Stimulated activated CD4-positive, alpha-beta T cell treated with anti-CD3 and anti-CD28 coated beads, Interleukin-1b, Interleukin-23, amount 100 ng/mL, for 4 hours (primary cell): ENCODE results near the gene ADGRE3.
"Not testable (repeated sequence)": the region's sequence is repeated elsewhere in the genome, so short reads cannot be mapped to it uniquely, and the experiment has no call there.

Experiments
- DNase-seq, 2 donors: peaks; one replicate each; pipeline ENCODE4 v3.0.0-alpha.2; 2020; ENCODE audit warnings: low read depth in 2 of 2

ADGRE3 gene

DNA sequence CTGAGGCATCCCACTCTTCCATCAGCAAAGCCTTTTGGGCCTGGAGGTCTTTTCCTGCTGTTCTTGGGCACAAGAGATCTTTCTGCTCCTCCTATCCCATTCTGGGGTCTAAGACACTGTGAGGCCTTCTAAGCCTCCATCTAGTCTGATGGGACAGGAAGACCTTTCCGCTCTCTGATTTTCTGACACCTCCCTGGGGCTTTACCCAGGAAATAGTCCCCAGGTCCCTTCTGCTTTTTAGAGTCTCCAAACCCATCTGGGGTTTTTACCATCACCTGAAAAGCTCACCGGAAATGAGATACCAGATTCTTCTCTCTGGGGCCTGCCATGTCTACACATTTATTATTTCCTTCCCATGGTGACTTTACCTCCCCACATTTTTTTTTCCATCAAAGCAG lies 70.7 kb downstream of the ADGRE3 start:
- DNase-seq: no peak

DNA sequence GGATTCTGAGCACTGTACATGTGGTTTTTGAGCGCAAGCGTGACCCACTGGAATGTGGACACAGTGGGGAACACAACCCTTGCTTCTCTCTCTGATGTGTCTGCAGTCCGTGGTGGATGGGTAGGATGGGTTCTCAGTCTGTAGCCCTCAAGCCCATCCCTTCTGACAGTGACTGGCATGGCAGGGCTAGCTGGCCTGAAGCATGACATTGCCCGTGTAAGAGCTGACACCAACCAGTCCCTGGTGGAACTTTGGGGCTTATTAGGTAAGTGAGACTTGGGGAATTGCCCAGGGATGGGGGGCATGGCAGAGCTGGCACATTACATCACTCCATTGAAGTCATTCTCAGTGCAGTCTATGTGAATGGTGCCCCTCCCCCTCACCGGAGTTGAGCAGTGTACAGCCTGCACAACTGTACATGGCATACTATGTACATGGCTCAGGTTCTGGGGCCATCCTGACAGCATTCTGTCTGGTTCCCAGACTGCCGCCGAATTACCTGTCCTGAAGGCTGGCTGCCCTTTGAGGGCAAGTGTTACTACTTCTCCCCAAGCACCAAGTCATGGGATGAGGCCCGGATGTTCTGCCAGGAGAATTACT lies 75.0 kb downstream of the ADGRE3 start:
- DNase-seq: no peak

DNA sequence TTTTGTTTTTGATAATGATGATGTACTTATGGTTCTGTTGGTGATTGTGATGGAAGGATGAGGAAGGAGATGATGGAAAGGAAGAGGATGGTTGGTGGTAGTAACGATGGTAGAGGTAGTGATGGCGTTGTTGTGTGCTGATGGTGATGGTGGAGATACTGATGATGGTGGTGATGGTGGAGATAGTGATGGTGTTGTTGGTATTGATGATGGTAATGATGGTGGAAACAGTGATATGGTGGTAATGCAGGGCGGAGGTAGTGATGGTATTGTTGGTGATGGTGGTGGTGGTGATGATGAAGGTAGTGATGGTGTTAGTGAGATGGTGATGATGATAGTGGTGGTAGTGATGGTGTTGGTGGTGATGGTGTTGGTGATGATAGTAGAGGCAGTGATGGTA lies 79.1 kb downstream of the ADGRE3 start:
- no peak for DNase-seq

DNA sequence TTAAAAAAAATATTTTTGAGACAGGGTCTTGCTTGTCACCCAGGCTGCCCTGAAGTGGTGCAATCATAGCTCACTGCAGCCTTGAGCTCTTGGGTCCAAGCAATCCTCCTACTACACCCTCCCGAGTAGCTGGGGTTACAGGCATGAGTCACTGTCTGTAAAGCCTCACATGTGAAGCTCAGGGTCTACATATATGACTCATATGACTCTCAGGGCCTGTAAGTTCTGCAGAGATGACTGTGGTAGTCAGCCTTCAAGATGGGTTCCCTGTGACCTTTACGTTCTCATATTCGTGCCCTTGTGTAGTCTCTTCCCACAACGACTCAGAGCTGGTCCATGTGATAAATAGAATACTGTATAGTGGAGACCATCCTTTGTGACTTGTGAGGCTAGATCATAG lies 85.2 kb downstream of the ADGRE3 start:
- DNase-seq: not testable (repeated sequence)

- DNase-seq: peak in 1 of 2 donors; percentile 7
These were observed 89.5 kb downstream of the ADGRE3 start for GRCh38 chr19:14585187-14585586.

DNA sequence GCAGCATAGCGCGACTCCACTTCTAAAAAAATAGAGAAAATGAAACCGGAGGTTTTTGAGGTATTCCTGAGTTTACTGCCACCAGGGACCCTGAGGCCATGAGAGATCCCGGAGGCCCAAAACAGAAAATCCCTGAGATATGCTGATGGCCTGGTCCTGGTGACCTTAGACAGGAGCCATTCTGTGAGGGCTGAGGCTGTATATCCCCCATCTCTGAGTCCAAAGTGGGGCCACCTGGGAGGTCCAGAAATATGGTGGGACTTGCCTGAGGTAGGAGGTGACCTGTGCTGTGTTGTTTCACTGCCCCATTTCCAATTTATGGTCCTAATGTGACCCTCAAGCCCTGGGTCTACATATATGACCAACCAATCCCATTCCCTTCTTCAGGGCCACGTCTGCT lies 90.3 kb downstream of the ADGRE3 start:
- not testable (repeated sequence) for DNase-seq

DNA sequence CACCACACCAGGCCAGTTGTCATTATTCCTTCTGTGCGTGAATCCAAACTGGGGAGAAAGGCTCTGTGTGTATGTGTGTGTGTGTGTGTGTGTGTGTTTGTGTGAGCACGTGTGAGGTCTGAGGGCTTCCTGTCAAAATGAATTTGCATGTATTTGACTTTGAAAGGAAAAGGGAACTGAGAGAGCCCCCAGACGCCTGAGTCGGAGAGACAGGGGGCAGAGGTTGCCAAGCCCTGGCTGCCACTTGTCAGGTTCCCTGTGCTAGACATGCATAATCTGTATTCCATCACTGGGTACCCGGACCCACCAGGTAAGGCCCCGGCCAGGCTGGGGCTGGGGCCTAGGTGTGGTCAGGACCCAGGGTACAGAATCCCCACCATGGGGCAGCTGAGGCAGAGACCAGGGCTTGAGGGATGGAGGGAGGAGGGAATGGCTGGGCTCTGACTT lies 91.7 kb downstream of the ADGRE3 start, which contains the start of gene CLEC17A:
Gene CLEC17A (plus strand): TSS at position 191 of the 447 bp plus-strand sequence. CDS start 77 bp downstream, at position 268.
- DNase-seq: no peak

DNA sequence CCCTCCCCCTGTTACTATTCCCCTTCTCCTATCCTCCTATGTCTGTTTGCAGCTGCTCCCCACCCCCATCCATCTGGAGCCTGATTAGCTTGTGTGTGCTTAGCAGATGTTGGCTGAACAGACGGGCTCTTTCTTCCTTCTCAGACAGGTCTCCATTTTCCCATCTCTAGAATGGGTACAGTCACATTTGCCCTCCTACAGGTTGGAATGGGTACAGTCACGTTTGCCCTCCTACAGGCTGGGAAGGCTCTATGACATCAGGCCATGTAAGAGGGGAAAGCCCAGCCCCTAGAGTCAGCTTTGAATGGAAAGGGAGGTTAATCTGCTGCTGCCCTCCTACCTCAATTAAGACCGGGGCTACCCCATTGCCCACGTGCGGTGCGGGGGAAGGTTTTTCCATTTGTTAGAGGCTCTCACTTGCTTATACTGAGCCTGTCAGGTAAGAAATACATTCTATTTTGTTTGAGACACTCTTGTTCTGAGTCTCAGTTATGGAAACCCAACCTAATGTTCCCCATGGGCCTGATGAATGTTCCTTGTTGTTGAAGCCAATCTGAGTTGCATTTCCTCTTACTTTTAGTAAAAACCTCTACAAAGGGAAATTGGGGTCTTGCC lies 93.9 kb downstream of the ADGRE3 start:
- DNase-seq: peak; percentile 23 to 51

DNA sequence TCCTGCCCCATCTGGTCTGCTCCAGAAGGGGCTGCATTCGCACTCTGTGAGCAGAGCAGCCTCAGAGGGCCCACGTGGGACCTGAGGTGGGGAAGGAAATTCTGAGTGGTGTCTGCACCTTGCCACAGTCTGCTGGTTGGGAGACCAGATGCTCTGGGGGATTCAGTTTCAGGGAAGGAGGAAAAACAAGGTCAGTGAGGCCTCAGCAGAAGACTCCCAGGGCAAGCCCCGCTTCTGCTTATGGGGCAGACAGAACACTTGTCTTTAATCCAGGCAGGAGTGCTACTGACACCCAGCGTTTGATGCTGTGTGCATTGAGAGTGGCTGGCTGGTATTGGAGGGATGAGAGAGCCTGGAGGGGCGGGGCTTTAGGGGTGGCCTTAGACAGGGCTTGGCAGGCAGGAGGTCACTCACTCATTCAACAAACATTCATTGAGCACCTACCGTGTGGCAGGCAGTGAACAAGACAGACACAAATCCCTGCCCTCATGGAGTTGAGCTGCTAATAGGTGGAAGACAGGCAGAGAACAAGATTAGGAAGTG lies 96.7 kb downstream of the ADGRE3 start:
- no peak for DNase-seq

DNA sequence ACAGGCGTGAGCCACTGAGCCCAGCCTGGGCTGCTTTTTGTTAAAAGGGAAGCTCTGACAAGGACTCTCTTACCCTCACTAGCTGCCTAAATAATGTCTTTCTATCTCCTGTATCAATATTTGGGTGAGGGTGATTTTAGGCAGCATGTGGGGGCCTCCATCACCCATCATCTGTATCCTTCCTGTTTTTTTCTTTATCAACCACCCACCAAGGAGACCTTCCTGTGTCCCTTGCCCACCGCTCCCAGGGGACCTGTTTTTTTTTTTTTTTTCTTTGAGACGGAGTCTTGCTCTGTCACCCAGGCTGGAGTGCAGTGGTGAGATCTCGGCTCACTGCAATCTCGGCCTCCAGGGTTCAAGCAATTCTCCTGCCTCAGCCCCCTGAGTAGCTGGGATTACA lies 97.4 kb downstream of the ADGRE3 start:
- no peak for DNase-seq

GRCh38 chr19:14576363-14576762 lies 98.3 kb downstream of the ADGRE3 start:
- no peak for DNase-seq

- DNase-seq: no peak
These were observed 99.1 kb downstream of the ADGRE3 start for GRCh38 chr19:14575428-14575980.

- DNase-seq: peak; percentile 71 to 75
These were observed 102.8 kb downstream of the ADGRE3 start, which contains the start of gene NDUFB7 for GRCh38 chr19:14571695-14572490. Gene NDUFB7 (minus strand): TSS chr19:14572066. CDS start chr19:14572000, 66 bp downstream.

DNA sequence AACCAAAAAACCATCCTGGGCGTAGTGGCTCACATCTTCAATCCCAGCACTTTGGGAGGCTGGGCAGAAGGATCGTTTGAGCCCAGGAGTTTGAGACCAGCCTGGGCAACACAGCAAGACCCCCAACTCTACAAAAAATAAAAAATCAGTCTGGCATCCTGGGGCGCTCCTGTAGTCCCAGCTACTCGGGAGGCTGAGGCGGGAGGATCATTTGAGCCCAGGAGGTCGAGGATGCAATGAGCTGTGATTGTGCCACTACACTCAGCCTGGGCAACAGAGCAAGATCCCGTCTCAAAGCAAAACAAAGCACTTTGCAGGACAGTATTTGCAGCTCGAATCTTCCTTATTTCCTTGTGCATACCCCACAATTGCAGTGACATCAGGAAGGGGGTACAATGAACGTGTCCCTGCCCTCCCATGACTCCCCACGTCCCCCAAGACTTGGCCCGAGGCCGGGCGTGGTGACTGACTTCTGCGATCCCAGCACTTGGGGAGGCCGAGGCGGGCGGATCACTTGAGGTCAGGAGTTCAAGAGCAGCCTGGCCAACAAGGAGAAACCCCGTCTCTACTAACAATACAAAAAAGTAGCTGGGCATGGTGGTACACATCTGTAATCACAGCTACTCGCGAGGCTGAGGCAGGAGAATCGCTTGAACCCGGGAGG lies 103.6 kb downstream of the ADGRE3 start:
- DNase-seq: no peak
